ENCODE data around the gene PRCC. TPM values are rescaled to one million over a fixed set of nuclear protein-coding genes. Genes with fewer than 3 reads are reported as not detected.

Gene PRCC
- total and polyA plus RNA-seq, 10 donors: 39.1 to 64.6 (median 55.7) TPM

DNA sequence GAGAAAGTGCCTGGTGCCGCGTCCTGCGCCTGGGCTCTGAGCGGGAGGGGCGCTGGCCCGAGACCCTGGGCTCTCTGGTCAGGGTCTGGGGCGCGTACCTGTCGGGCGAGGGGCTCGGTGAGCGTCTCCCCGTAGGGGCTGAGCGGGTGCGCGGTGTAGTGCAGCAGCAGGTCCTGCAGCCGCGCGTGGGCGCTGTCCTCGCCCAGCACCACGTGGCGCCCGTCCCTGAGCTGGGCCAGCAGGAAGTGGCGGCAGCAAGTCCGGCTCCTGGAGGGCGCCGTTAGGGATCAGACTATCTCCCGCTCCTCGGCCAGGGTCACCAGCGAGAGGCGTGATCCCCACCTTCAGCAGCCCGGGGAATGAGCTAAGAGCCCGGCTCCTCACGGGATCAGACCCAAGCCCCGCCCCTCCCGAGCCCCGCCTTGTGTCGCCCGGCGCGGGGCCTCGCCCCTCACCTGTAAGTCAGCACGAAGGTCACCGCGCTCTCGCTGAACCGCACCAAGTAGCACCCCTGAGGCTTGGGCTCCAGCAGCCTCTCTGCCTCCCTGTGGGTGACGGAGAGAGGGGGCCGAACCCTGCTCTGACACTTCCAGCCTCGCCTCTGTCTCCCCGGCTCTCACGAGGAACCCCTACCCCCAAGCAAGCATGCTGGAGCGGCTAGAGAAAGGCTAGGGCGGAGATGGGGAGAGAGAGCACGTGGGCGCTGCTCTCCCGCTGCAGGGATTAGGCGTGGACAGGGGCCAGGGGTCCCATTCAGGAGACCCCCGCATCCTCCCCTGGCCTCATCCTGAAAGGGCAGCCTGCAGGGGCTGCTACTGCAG is 46.6 kb downstream of the PRCC start:
- H3K9me3 ChIP-seq: no peaks in the 10 kb centered on the region
- peak overlapping the region in 7 of 8 donors; percentile 36 to 93 (median 86) for H3K27ac ChIP-seq
- TF ChIP-seq POLR2A (IDR thresholded peaks at IDR 0.05) (peak in 1 of 3 donors; percentile 18), POLR2AphosphoS5 (IDR thresholded peaks at IDR 0.05) (peak; percentile 62 to 80 (median 66))
- TF ChIP-seq, protein P1, sequence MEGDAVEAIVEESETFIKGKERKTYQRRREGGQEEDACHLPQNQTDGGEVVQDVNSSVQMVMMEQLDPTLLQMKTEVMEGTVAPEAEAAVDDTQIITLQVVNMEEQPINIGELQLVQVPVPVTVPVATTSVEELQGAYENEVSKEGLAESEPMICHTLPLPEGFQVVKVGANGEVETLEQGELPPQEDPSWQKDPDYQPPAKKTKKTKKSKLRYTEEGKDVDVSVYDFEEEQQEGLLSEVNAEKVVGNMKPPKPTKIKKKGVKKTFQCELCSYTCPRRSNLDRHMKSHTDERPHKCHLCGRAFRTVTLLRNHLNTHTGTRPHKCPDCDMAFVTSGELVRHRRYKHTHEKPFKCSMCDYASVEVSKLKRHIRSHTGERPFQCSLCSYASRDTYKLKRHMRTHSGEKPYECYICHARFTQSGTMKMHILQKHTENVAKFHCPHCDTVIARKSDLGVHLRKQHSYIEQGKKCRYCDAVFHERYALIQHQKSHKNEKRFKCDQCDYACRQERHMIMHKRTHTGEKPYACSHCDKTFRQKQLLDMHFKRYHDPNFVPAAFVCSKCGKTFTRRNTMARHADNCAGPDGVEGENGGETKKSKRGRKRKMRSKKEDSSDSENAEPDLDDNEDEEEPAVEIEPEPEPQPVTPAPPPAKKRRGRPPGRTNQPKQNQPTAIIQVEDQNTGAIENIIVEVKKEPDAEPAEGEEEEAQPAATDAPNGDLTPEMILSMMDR (IDR thresholded peaks at IDR 0.05 in 8 of 11, conservative IDR thresholded peaks at IDR 0.05 in 3 of 11): peak; percentile 39 to 80 (median 61)
- peaks cover 7 to 56% (median 48%) of the 10 kb centered on the region in 6 donors for H3K4me1 ChIP-seq
- peaks cover 0 to 10% (median 0%) of the 10 kb centered on the region in 7 donors for H3K27me3 ChIP-seq (replicated peaks in 1 of 7)
- peaks cover 0 to 18% (median 0%) of the 10 kb centered on the region in 6 donors for H3K36me3 ChIP-seq
- peak; percentile 92 for DNase-seq
- 12 to 50% (median 14%) methylated on average over 12 to 60 of the region's 60 CpGs for WGBS, 5 donors
- intact Hi-C loops (cut with DNase I; ENCODE audit: low total_unique reads): no loop called here
- H3K4me3 ChIP-seq: peak overlapping the region; percentile 4 to 71 (median 44)

- Histone ChIP-seq H3K4me1 (peaks cover 7 to 56% (median 48%) of the 10 kb centered on the region in 6 donors), H3K36me3 (peaks cover 0 to 11% (median 0%) of the 10 kb centered on the region in 6 donors), H3K9me3 (no peaks in the 10 kb centered on the region), H3K27me3 (replicated peaks in 1 of 7) (peaks cover 0 to 10% (median 0%) of the 10 kb centered on the region in 7 donors), H3K27ac (peak overlapping the region in 7 of 8 donors; percentile 45 to 93 (median 86)), H3K4me3 (peak overlapping the region; percentile 4 to 71 (median 44))
- DNase-seq: no peak
- intact Hi-C loops (cut with DNase I; ENCODE audit: low total_unique reads): no loop called here
- TF ChIP-seq POLR2AphosphoS5 (IDR thresholded peaks at IDR 0.05): no peak
- WGBS, 5 donors: 62 to 88% (median 81%) methylated on average over 6 to 7 of the region's 7 CpGs
These were observed 47.4 kb downstream of the PRCC start for GRCh38 chr1:156814571-156815260.

DNA sequence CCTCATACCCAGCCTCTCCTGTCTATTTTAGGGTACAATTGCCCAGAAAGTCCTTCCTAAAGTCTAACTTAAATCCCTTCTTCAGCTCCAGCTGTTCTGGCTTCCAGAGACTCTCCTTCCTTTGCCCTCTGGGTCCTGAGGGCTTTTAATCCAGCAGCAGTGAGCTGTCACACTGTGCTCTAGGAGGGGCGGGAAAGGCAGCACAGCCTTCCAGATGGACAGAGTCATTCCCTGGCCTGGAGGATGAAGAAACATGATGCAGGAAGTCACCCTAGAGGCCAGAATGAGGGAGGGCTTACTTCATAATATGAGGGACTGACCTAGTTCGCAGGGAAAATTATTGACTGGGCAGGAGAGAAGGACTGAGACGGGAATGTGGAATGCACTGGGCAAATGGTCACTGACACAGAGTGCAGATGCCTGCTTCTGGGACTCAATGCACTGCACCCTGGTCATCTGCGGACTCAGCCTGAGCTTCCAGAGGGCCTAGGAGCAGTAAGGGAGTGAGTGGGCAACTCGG is 48.0 kb downstream of the PRCC start:
- peaks cover 0 to 11% (median 0%) of the 10 kb centered on the region in 6 donors for H3K36me3 ChIP-seq
- no peaks in the 10 kb centered on the region for H3K9me3 ChIP-seq
- TF ChIP-seq, protein P1 (IDR thresholded peaks at IDR 0.05 in 8 of 11, conservative IDR thresholded peaks at IDR 0.05 in 3 of 11): peak in 2 of 11 experiments; percentile 10 to 24
- TF ChIP-seq POLR2A (IDR thresholded peaks at IDR 0.05) (no peak), POLR2AphosphoS5 (IDR thresholded peaks at IDR 0.05) (peak in 2 of 3 donors; percentile 33 to 54)
- peaks cover 0 to 10% (median 0%) of the 10 kb centered on the region in 7 donors for H3K27me3 ChIP-seq (replicated peaks in 1 of 7)
- peak overlapping the region in 6 of 8 donors; percentile 15 to 71 (median 36) for H3K4me3 ChIP-seq
- intact Hi-C loops (cut with DNase I; ENCODE audit: low total_unique reads): no loop called here
- peaks cover 7 to 56% (median 48%) of the 10 kb centered on the region in 6 donors for H3K4me1 ChIP-seq
- WGBS, 5 donors: 67 to 73% (median 72%) methylated on average over 5 of the region's 5 CpGs
- no peak for DNase-seq
- H3K27ac ChIP-seq: peak overlapping the region; percentile 45 to 93 (median 86)

GRCh38 chr1:156815961-156816422 is 48.7 kb downstream of the PRCC start:
- TF ChIP-seq, protein P1 (IDR thresholded peaks at IDR 0.05 in 8 of 11, conservative IDR thresholded peaks at IDR 0.05 in 3 of 11): no peak
- TF ChIP-seq POLR2AphosphoS5 (IDR thresholded peaks at IDR 0.05) (no peak), POLR2A (IDR thresholded peaks at IDR 0.05) (no peak)
- H3K27ac ChIP-seq: peak overlapping the region; percentile 45 to 93 (median 86)
- H3K9me3 ChIP-seq: no peaks in the 10 kb centered on the region
- peaks cover 7 to 56% (median 48%) of the 10 kb centered on the region in 6 donors for H3K4me1 ChIP-seq
- no peak for DNase-seq
- H3K4me3 ChIP-seq: peak overlapping the region in 7 of 8 donors; percentile 5 to 71 (median 29)
- H3K36me3 ChIP-seq: peaks cover 0 to 8% (median 0%) of the 10 kb centered on the region in 6 donors
- H3K27me3 ChIP-seq (replicated peaks in 1 of 7): peaks cover 0 to 10% (median 0%) of the 10 kb centered on the region in 7 donors
- 62 to 73% (median 65%) methylated on average over 10 of the region's 10 CpGs for WGBS, 5 donors
- intact Hi-C loops (cut with DNase I; ENCODE audit: low total_unique reads): no loop called here

All from spleen (tissue), 11 donors.